Astrocyte (in vitro differentiated cells and primary cell): ENCODE data around the gene RUFY3. TPM values are rescaled to one million over a fixed set of nuclear protein-coding genes. Genes with fewer than 3 reads are reported as not detected.

Source experiments
- DNase-seq: peaks from one replicate; pipeline ENCODE4 v3.0.0-alpha.2; 2010; ENCODE audit warnings: low read depth
- FAIRE-seq: peaks from 2 replicates; lab custom pipeline; 2011; peaks lifted over from hg19 to GRCh38; lab: Jason Lieb, UNC
- H2AFZ ChIP-seq: 2 replicates; pipeline ENCODE4 v1.6.0; 2012; ENCODE audit warnings: low read depth, low read length, inconsistent platforms
- H3K27ac ChIP-seq: 2 replicates; pipeline ENCODE4 v1.5.1; 2011; ENCODE audit warnings: low read depth, low read length, inconsistent platforms
- H3K27me3 ChIP-seq: 2 replicates; pipeline ENCODE4 v1.6.0; 2011; ENCODE audit warnings: low read length, inconsistent platforms; ENCODE audit not compliant: insufficient read depth
- H3K36me3 ChIP-seq: 2 replicates; pipeline ENCODE4 v1.5.1; 2011; ENCODE audit warnings: low read length, inconsistent platforms; ENCODE audit not compliant: insufficient read depth
- H3K4me1 ChIP-seq: 2 replicates; pipeline ENCODE4 v1.5.1; 2011; ENCODE audit warnings: low read length, inconsistent platforms; ENCODE audit not compliant: insufficient read depth
- H3K4me2 ChIP-seq: 2 replicates; pipeline ENCODE4 v1.6.0; 2012; ENCODE audit warnings: low read length, inconsistent platforms
- H3K4me3 ChIP-seq: 2 replicates; pipeline ENCODE4 v1.5.1; 2011; ENCODE audit warnings: low read depth, mild to moderate bottlenecking, low read length, inconsistent platforms; ENCODE audit not compliant: insufficient read depth
- H3K79me2 ChIP-seq: 2 replicates; pipeline ENCODE4 v1.6.0; 2012; ENCODE audit warnings: mild to moderate bottlenecking, low read length, inconsistent platforms; ENCODE audit not compliant: insufficient read depth
- H3K9ac ChIP-seq: 2 replicates; pipeline ENCODE4 v1.6.0; 2012; ENCODE audit warnings: mild to moderate bottlenecking, low read length, inconsistent platforms
- H3K9me3 ChIP-seq: 2 replicates; pipeline ENCODE4 v1.5.1; 2012; ENCODE audit warnings: low read depth, mild to moderate bottlenecking, low read length, inconsistent platforms; ENCODE audit not compliant: insufficient read depth
- H4K20me1 ChIP-seq: 2 replicates; pipeline ENCODE4 v1.6.0; 2012; ENCODE audit warnings: low read length, inconsistent platforms; ENCODE audit not compliant: insufficient read depth
- H3K27ac Mint-ChIP-seq: one replicate; pipeline ENCODE4 v1.8.0; 2021; ENCODE audit warnings: mild to moderate bottlenecking, mixed read lengths; ENCODE audit not compliant: unreplicated experiment
- H3K27me3 Mint-ChIP-seq: one replicate; pipeline ENCODE4 v1.8.0; 2021; ENCODE audit warnings: low read depth, mixed read lengths; ENCODE audit not compliant: unreplicated experiment
- H3K36me3 Mint-ChIP-seq: one replicate; pipeline ENCODE4 v1.8.0; 2021; ENCODE audit warnings: low read depth, mixed read lengths; ENCODE audit not compliant: unreplicated experiment
- H3K4me1 Mint-ChIP-seq: one replicate; pipeline ENCODE4 v1.8.0; 2021; ENCODE audit warnings: low read depth, mixed read lengths; ENCODE audit not compliant: unreplicated experiment
- H3K4me3 Mint-ChIP-seq: one replicate; pipeline ENCODE4 v1.8.0; 2021; ENCODE audit warnings: mild to moderate bottlenecking, moderate library complexity, mixed read lengths; ENCODE audit not compliant: unreplicated experiment
- H3K9me3 Mint-ChIP-seq: one replicate; pipeline ENCODE4 v1.8.0; 2021; ENCODE audit warnings: mild to moderate bottlenecking, mixed read lengths; ENCODE audit not compliant: unreplicated experiment
- CTCF ChIP-seq: IDR thresholded peaks from 2 replicates; pipeline ENCODE4 v1.5.1; 2011; ENCODE audit warnings: low read depth, mild to moderate bottlenecking, inconsistent platforms, low read length, moderate library complexity; ENCODE audit not compliant: insufficient read depth
- EZH2 ChIP-seq: IDR thresholded peaks from 2 replicates; pipeline ENCODE4 v1.6.1; 2012; ENCODE audit warnings: mild to moderate bottlenecking, low read length, inconsistent platforms; ENCODE audit not compliant: insufficient read depth
- total RNA-seq: library from RNA; stranded (reverse); gene quantifications from 2 replicates; pipeline ENCODE4 v1.2.1, GENCODE V29; 2021

The RUFY3 gene
- total RNA-seq, 1 donor from 2014 or later: 57.5 TPM

- Mint-ChIP-seq H3K4me1 (peaks cover 8% of the 10 kb centered on the region), H3K36me3 (peaks cover 3% of the 10 kb centered on the region), H3K27ac (peak overlapping the region; percentile 74), H3K27me3 (no peaks in the 10 kb centered on the region), H3K4me3 (peak overlapping the region; percentile 90), H3K9me3 (no peaks in the 10 kb centered on the region)
- no peaks in the 10 kb centered on the region for H3K27me3 ChIP-seq
- peak overlapping the region; percentile 91 for H3K4me2 ChIP-seq
- H3K4me1 ChIP-seq: peaks cover 22% of the 10 kb centered on the region
- DNase-seq: peak; percentile 70
- peak; percentile 47 for FAIRE-seq
- TF ChIP-seq CTCF (no peak), EZH2 (no peak)
- peaks cover 32% of the 10 kb centered on the region for H3K79me2 ChIP-seq
- peaks cover 6% of the 10 kb centered on the region for H4K20me1 ChIP-seq
- peak overlapping the region; percentile 83 for H3K9ac ChIP-seq
- H3K36me3 ChIP-seq: no peaks in the 10 kb centered on the region
- H3K9me3 ChIP-seq: no peaks in the 10 kb centered on the region
- H3K4me3 ChIP-seq: peak overlapping the region; percentile 72
- peak overlapping the region; percentile 80 for H3K27ac ChIP-seq
- peak overlapping the region; percentile 80 for H2AFZ ChIP-seq
These were observed 18.0 kb upstream of the RUFY3 start for GRCh38 chr4:70703619-70704214.

GRCh38 chr4:70704215-70704930 lies 17.4 kb upstream of the RUFY3 start:
- H3K27ac ChIP-seq: peak overlapping the region; percentile 80
- H2AFZ ChIP-seq: peak overlapping the region; percentile 80
- no peak for TF ChIP-seq CTCF
- TF ChIP-seq EZH2: no peak
- no peak for FAIRE-seq
- peaks cover 39% of the 10 kb centered on the region for H3K79me2 ChIP-seq
- Mint-ChIP-seq H3K27me3 (no peaks in the 10 kb centered on the region), H3K4me3 (peak overlapping the region; percentile 90), H3K27ac (peak overlapping the region; percentile 74), H3K36me3 (peaks cover 3% of the 10 kb centered on the region), H3K4me1 (peaks cover 8% of the 10 kb centered on the region), H3K9me3 (no peaks in the 10 kb centered on the region)
- H3K4me1 ChIP-seq: peaks cover 23% of the 10 kb centered on the region
- peaks cover 6% of the 10 kb centered on the region for H4K20me1 ChIP-seq
- H3K27me3 ChIP-seq: no peaks in the 10 kb centered on the region
- peak overlapping the region; percentile 83 for H3K9ac ChIP-seq
- peak overlapping the region; percentile 91 for H3K4me2 ChIP-seq
- H3K9me3 ChIP-seq: no peaks in the 10 kb centered on the region
- peak; percentile 61 for DNase-seq
- H3K36me3 ChIP-seq: no peaks in the 10 kb centered on the region
- H3K4me3 ChIP-seq: peak overlapping the region; percentile 72

- H3K27ac Mint-ChIP-seq: no peak overlapping the region
- H3K36me3 ChIP-seq: no peaks in the 10 kb centered on the region
These were observed 16.9 kb upstream of the RUFY3 start for GRCh38 chr4:70704931-70705182.

More at GRCh38 chr4:70704931-70705182, 16.9 kb upstream of the RUFY3 start:
- FAIRE-seq (no peak), DNase-seq (no peak)
- H3K9ac ChIP-seq: peak overlapping the region; percentile 83
- H3K36me3 Mint-ChIP-seq: peaks cover 3% of the 10 kb centered on the region
- H3K4me2 ChIP-seq: peak overlapping the region; percentile 91
- H3K4me1 ChIP-seq: peaks cover 28% of the 10 kb centered on the region
- H4K20me1 ChIP-seq: peaks cover 6% of the 10 kb centered on the region
- no peak for TF ChIP-seq EZH2
- H3K4me1 Mint-ChIP-seq: peaks cover 10% of the 10 kb centered on the region
- no peak overlapping the region for H3K4me3 Mint-ChIP-seq
- H3K9me3 Mint-ChIP-seq: no peaks in the 10 kb centered on the region
- no peaks in the 10 kb centered on the region for H3K9me3 ChIP-seq
- peak overlapping the region; percentile 80 for H3K27ac ChIP-seq
- peak overlapping the region; percentile 72 for H3K4me3 ChIP-seq
- H3K79me2 ChIP-seq: peaks cover 44% of the 10 kb centered on the region
- H3K27me3 Mint-ChIP-seq: no peaks in the 10 kb centered on the region
- peak overlapping the region; percentile 43 for H2AFZ ChIP-seq
- H3K27me3 ChIP-seq: no peaks in the 10 kb centered on the region
